GM12801 (cell line): ENCODE results near the gene CD3D.

Experiments
- TF ChIP-seq, protein P1 (sequence below): IDR thresholded peaks from one replicate; pipeline ENCODE4 v1.5.1; 2011; ENCODE audit warnings: control low read depth; ENCODE audit not compliant: insufficient read length; ENCODE audit errors: extremely low read depth

Gene CD3D

GRCh38 chr11:118349475-118349874, 7.0 kb upstream of the CD3D start:
- TF ChIP-seq, protein P1, sequence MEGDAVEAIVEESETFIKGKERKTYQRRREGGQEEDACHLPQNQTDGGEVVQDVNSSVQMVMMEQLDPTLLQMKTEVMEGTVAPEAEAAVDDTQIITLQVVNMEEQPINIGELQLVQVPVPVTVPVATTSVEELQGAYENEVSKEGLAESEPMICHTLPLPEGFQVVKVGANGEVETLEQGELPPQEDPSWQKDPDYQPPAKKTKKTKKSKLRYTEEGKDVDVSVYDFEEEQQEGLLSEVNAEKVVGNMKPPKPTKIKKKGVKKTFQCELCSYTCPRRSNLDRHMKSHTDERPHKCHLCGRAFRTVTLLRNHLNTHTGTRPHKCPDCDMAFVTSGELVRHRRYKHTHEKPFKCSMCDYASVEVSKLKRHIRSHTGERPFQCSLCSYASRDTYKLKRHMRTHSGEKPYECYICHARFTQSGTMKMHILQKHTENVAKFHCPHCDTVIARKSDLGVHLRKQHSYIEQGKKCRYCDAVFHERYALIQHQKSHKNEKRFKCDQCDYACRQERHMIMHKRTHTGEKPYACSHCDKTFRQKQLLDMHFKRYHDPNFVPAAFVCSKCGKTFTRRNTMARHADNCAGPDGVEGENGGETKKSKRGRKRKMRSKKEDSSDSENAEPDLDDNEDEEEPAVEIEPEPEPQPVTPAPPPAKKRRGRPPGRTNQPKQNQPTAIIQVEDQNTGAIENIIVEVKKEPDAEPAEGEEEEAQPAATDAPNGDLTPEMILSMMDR = no peak

- TF ChIP-seq, protein P1 = no peak
These were observed 1.5 kb upstream of the CD3D start, which contains the start of gene CD3G for GRCh38 chr11:118343981-118344515. TSS of gene CD3G (plus strand) at chr11:118344344. CDS start at chr11:118344424, 80 bp downstream.

GRCh38 chr11:118343248-118343647, 743 bp upstream of the CD3D start:
- TF ChIP-seq, protein P1 = no peak

- TF ChIP-seq, protein P1 = no peak
These were observed 553 bp downstream of the CD3D start for GRCh38 chr11:118341815-118342489.

DNA sequence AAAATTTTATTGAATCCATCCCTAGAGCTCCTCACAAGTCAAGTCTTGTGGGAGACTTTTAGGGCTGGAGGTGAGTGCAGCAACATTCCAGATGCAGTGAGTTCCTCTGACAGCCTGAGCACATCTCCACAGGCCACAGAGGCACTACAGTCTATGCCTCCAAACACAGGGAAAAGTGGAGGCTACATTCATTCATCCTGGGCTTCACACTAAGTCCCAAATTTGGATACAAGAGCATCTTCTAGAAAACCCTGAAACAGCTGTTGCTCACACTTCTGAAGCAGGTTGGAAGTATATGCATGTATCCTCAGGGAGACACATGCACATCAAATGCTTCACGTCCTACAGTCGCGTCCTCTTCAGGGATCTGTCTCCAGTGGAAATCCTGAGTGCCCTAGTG, 1.2 kb downstream of the CD3D start:
- TF ChIP-seq, protein P1 = no peak

DNA sequence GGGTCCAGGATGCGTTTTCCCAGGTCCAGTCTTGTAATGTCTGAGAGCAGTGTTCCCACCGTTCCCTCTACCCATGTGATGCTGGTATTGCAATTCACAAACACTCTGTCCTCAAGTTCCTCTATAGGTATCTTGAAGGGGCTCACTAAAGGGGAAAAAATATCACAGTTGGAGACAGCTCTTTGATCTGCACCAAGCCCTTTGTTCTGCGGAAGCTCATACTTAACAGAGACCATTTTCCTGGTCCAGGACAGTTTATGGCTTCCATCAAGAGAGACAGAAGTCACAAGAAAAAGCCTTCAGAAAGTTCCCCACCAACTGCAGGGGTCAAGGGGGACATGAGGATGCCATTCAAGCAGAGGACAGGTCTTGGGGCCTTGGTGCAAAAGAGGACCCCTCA, 2.1 kb downstream of the CD3D start:
- TF ChIP-seq, protein P1 = no peak

DNA sequence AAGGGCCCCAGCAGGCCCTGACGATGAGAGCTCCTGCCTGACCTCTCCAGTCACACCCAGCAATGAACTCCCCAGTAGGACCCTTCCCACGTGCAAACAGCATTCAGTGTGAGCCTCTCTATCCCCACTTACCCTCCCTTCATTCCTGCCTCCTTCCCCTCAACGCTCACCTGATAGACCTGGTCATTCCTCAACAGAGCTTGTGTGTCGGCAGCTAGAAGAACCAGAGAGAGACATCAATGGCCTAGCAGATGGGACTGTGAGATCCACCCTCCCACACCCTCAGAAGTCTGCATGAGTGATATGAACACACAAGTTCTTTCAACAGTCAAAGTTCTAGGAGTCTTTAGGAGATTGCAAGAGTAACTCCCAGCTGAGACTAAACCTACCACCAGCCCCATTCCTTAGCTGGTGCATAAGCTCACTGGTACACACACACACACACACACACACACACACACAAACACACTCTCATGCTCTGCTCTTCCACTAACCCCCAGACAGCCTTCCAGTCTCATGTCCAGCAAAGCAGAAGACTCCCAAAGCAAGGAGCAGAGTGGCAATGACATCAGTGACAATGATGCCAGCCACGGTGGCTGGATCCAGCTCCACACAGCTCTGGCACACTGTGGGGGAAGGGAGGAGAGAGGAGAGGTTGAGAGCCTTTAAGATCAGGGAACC, 3.1 kb downstream of the CD3D start:
- TF ChIP-seq, protein P1 = no peak
